GM12864 (cell line): ENCODE data around the gene FRAT2.
A peak's percentile ranks its signal among the peaks of the same experiment; 100 is the strongest.

Source experiments
- DNase-seq: peaks from one replicate; pipeline ENCODE4 v3.0.0-alpha.2; 2011; ENCODE audit warnings: low read depth
- H3K4me3 ChIP-seq: 2 replicates; pipeline ENCODE4 v1.5.1; 2011; ENCODE audit warnings: mild to moderate bottlenecking, low read depth, low read length, control low read depth
- TF ChIP-seq, protein P1 (sequence below): IDR thresholded peaks from 2 replicates; pipeline ENCODE4 v1.5.1; 2011; ENCODE audit warnings: low read depth, mild to moderate bottlenecking, moderate library complexity, low read length, control low read depth, inconsistent platforms; ENCODE audit errors: missing control alignments

Gene FRAT2

DNA sequence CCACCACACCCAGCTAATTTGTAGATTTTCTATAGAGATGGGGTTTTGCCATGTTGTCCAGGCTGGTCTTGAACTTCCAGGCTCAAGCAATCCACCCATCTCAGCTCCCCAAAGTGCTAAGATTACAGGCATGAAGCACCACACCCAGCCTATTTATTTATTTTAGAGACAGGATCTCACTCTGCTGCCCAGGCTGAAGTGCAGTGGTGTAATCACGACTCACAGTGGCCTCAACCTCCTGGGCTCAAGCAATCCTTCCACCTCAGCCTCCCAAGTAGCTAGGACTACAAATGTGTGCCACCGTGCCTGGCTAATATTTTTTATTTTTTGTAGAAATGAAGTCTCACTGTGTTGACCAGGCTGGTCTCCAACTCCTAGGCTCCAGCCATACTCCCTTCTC, 6.9 kb upstream of the FRAT2 start:
- no peak overlapping the region for H3K4me3 ChIP-seq
- TF ChIP-seq, protein P1, sequence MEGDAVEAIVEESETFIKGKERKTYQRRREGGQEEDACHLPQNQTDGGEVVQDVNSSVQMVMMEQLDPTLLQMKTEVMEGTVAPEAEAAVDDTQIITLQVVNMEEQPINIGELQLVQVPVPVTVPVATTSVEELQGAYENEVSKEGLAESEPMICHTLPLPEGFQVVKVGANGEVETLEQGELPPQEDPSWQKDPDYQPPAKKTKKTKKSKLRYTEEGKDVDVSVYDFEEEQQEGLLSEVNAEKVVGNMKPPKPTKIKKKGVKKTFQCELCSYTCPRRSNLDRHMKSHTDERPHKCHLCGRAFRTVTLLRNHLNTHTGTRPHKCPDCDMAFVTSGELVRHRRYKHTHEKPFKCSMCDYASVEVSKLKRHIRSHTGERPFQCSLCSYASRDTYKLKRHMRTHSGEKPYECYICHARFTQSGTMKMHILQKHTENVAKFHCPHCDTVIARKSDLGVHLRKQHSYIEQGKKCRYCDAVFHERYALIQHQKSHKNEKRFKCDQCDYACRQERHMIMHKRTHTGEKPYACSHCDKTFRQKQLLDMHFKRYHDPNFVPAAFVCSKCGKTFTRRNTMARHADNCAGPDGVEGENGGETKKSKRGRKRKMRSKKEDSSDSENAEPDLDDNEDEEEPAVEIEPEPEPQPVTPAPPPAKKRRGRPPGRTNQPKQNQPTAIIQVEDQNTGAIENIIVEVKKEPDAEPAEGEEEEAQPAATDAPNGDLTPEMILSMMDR = no peak

DNA sequence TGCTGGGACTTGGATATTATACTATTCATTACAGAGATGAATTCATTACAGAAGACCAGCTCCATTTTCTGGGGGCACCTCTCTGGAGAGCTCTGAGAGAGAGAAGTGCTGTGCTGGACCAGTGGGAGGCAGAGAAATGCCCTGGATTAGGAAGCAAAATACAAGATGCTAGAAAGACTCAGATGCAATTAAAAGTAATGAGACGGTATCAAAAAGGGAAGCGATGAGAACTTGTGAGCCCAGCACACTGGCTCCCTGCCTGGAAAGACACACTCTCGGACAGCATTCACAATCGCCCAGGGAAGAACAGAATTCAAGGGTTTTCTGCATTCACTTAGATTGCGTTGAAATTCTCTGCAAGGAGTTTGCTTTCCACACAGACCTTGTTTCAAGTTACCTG, 3.5 kb upstream of the FRAT2 start:
- DNase-seq = no peak
- TF ChIP-seq, protein P1 = no peak
- no peak overlapping the region for H3K4me3 ChIP-seq

More for the DNA sequence above, 6.9 kb upstream of the FRAT2 start:
- no peak for DNase-seq

DNA sequence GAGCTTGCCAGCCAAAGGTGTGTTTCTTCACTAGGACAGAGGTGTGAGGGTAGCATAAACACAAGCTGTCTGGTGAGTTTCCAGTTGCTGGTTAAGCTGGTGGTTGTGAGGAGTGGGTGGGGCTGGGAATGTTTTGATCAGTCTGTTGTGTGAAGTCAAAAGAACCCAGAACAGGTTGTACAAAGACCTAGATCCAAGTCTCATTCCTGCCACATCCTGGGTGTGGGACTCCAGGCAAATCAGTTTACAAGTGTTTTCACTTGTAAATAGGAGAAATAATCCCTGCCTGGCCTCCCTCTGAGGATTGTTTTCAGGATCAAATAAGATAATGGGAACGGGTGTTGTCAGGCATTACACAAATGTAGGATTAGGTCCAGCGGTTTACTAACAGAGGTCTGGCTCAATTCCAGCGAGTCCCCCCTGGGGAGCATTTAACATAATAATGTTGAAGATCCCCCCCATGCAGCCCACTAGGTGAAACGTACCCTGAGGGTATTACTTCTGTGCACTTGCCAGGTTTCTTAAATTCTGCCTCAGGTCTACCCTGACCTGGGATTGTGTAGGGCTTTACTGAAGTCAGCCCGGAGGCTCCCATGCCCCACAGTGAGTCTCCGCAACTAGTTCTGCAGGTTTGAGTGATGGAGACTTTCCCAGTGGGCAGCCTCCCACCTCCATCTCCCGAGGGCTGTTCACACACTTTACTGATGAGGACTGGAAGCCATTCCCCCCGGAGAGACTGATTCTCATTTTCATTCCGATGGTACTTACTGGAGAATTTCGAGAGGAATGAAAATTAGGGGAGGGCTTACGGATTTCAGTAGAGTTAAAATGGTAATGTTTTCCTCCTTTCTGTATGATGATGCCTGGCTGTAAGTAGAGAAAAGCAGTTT, 2.7 kb upstream of the FRAT2 start:
- no peak for DNase-seq
- no peak overlapping the region for H3K4me3 ChIP-seq
- TF ChIP-seq, protein P1 = no peak

GRCh38 chr10:97336446-97336845, 1.9 kb upstream of the FRAT2 start:
- no peak overlapping the region for H3K4me3 ChIP-seq
- no peak for DNase-seq
- TF ChIP-seq, protein P1 = no peak

- H3K4me3 ChIP-seq = no peak overlapping the region
- DNase-seq = no peak
- TF ChIP-seq, protein P1 = no peak
Measured at GRCh38 chr10:97336006-97336405, 1.5 kb upstream of the FRAT2 start.

DNA sequence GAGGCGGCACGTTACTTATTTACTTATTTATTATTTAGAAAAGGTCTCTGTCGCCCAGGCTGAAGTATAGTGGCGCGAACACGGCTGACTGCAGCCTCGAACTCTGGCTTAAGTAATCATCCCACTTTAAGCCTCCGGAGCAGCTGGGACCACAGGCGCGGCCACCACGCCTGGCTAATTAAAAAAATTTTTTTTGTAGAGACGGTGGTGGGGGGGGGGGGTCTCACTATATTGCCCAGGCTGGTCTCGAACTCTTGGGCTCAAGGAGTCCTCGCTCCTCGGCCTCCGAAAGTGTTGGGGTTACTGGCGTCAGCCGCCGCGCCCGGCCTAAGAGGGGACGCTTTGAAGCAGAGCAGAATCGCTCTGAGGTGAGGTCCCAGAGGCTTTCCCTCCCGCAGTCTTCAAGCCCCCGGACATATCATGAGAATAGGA, 675 bp upstream of the FRAT2 start:
- peak overlapping the region; percentile 89 for H3K4me3 ChIP-seq
- TF ChIP-seq, protein P1 = no peak
- no peak for DNase-seq
